WTC11 (cell line): Measurements from ENCODE around the gene RITA1. TPM values are rescaled to one million over a fixed set of nuclear protein-coding genes. Genes with fewer than 3 reads are reported as not detected.

Experiments
- ATAC-seq: fragments of 200-7000 bp; cut with Tn5 transposase; 2 replicates; pipeline ENCODE4 v1.10.0; 2021; ENCODE audit warnings: mild to moderate bottlenecking, moderate library complexity
- CTCF ChIA-PET: fragments of 300-600 bp; sonication (Branson Sonifier 250); formaldehyde crosslinking; loops from one replicate; lab custom pipeline; 2021; ENCODE audit warnings: antibody characterized with exemption; lab: Charles Lee
- POLR2A ChIA-PET: fragments of 350-600 bp; sonication (Branson Sonifier 250); formaldehyde crosslinking; loops from one replicate; lab custom pipeline; 2021; ENCODE audit warnings: antibody characterized with exemption; lab: Charles Lee
- DNase-seq: peaks from one replicate; pipeline ENCODE4 v3.0.0; 2021; ENCODE audit warnings: low spot score
- H3K27ac Mint-ChIP-seq: 2 replicates; pipeline ENCODE4 v1.8.0; 2021; ENCODE audit warnings: mixed read lengths
- H3K27me3 Mint-ChIP-seq: 2 replicates; pipeline ENCODE4 v1.8.0; 2021; ENCODE audit warnings: low read depth, mild to moderate bottlenecking, moderate library complexity, mixed read lengths
- H3K36me3 Mint-ChIP-seq: 2 replicates; pipeline ENCODE4 v1.8.0; 2021; ENCODE audit warnings: mixed read lengths
- H3K4me1 Mint-ChIP-seq: 2 replicates; pipeline ENCODE4 v1.8.0; 2022; ENCODE audit warnings: mixed read lengths
- H3K4me3 Mint-ChIP-seq: 2 replicates; pipeline ENCODE4 v1.8.0; 2021; ENCODE audit warnings: mild to moderate bottlenecking, moderate library complexity, mixed read lengths
- H3K9me3 Mint-ChIP-seq: 2 replicates; pipeline ENCODE4 v1.8.0; 2021; ENCODE audit warnings: mixed read lengths
- ATF1 ChIP-seq: sonication (generic); formaldehyde crosslinking; IDR thresholded peaks from 2 replicates; pipeline ENCODE4 v1.8.1; 2023; ENCODE audit warnings: mild to moderate bottlenecking, moderate library complexity, missing genetic modification reagents
- ELF4 ChIP-seq: sonication (generic); formaldehyde crosslinking; IDR thresholded peaks from 2 replicates; pipeline ENCODE4 v1.8.1; 2022; ENCODE audit warnings: low read depth, mild to moderate bottlenecking, moderate library complexity, missing genetic modification reagents
- FOXP1 ChIP-seq: sonication (generic); formaldehyde crosslinking; IDR thresholded peaks from 2 replicates; pipeline ENCODE4 v1.8.0; 2022; ENCODE audit warnings: missing genetic modification reagents, mild to moderate bottlenecking, moderate library complexity, borderline replicate concordance
- GABPB1 ChIP-seq: sonication (generic); formaldehyde crosslinking; IDR thresholded peaks from 2 replicates; pipeline ENCODE4 v1.8.1; 2023; ENCODE audit warnings: mild to moderate bottlenecking, missing genetic modification reagents
- IRF2 ChIP-seq: sonication (generic); formaldehyde crosslinking; IDR thresholded peaks from 2 replicates; pipeline ENCODE4 v1.8.0; 2022; ENCODE audit warnings: low read depth, missing genetic modification reagents, borderline replicate concordance
- MYBL2 ChIP-seq: sonication (generic); formaldehyde crosslinking; IDR thresholded peaks from 2 replicates; pipeline ENCODE4 v1.8.1; 2023; ENCODE audit warnings: mild to moderate bottlenecking, moderate library complexity, missing genetic modification reagents
- NFE2L1 ChIP-seq: sonication (generic); formaldehyde crosslinking; IDR thresholded peaks from 2 replicates; pipeline ENCODE4 v1.8.1; 2023; ENCODE audit warnings: missing genetic modification reagents
- SOX15 ChIP-seq: fragments of 250-450 bp; sonication (Bioruptor Pico); IDR thresholded peaks from 2 replicates; pipeline ENCODE4 v1.9.0; 2021; ENCODE audit warnings: mild to moderate bottlenecking
- SP1 ChIP-seq: sonication (generic); formaldehyde crosslinking; conservative IDR thresholded peaks from 2 replicates; pipeline ENCODE4 v1.8.1; 2022; ENCODE audit warnings: missing genetic modification reagents
- TCF7 ChIP-seq: sonication (generic); formaldehyde crosslinking; IDR thresholded peaks from 2 replicates; pipeline ENCODE4 v1.8.0; 2022; ENCODE audit warnings: mild to moderate bottlenecking, low read depth, missing genetic modification reagents, moderate library complexity
- TEAD4 ChIP-seq: sonication (generic); formaldehyde crosslinking; IDR thresholded peaks from 2 replicates; pipeline ENCODE4 v1.8.0; 2022; ENCODE audit warnings: mild to moderate bottlenecking, missing genetic modification reagents
- ZNF121 ChIP-seq: sonication (generic); formaldehyde crosslinking; IDR thresholded peaks from 2 replicates; pipeline ENCODE4 v1.8.0; 2023; ENCODE audit warnings: missing genetic modification reagents
- ZNF263 ChIP-seq: sonication (generic); formaldehyde crosslinking; IDR thresholded peaks from 2 replicates; pipeline ENCODE4 v1.8.1; 2022; ENCODE audit warnings: low read depth, mild to moderate bottlenecking, moderate library complexity, missing genetic modification reagents
- ZNF317 ChIP-seq: sonication (generic); formaldehyde crosslinking; IDR thresholded peaks from 2 replicates; pipeline ENCODE4 v1.8.1; 2023; ENCODE audit warnings: low read depth, mild to moderate bottlenecking, moderate library complexity, missing genetic modification reagents, borderline replicate concordance
- ZNF396 ChIP-seq: fragments of 250-450 bp; sonication (Bioruptor Pico); IDR thresholded peaks from 2 replicates; pipeline ENCODE4 v1.8.0; 2021; ENCODE audit warnings: mild to moderate bottlenecking, moderate library complexity, borderline replicate concordance
- total RNA-seq: library from RNA; stranded (reverse); gene quantifications from 3 replicates; pipeline ENCODE4 v1.2.3, GENCODE V29; 2021
- TF ChIP-seq, protein P1 (sequence below): sonication (generic); formaldehyde crosslinking; IDR thresholded peaks from 2 replicates; pipeline ENCODE4 v1.8.0; 2023; ENCODE audit warnings: mild to moderate bottlenecking, missing genetic modification reagents
- TF ChIP-seq, protein P2 (sequence below): sonication (generic); formaldehyde crosslinking; IDR thresholded peaks from 2 replicates; pipeline ENCODE4 v1.8.1; 2023; ENCODE audit warnings: mild to moderate bottlenecking, missing genetic modification reagents
- TF ChIP-seq, protein P3 (sequence below): fragments of 250-450 bp; sonication (Bioruptor Pico); IDR thresholded peaks from 2 replicates; pipeline ENCODE4 v2.1.2; 2022; ENCODE audit warnings: mild to moderate bottlenecking, moderate library complexity
- TF ChIP-seq, protein P4 (sequence below): fragments of 200-600 bp; IDR thresholded peaks from 2 replicates; pipeline ENCODE4 v1.8.0; 2022; ENCODE audit warnings: antibody characterized with exemption
- TF ChIP-seq, protein P5 (sequence below): sonication (generic); formaldehyde crosslinking; conservative IDR thresholded peaks from 2 replicates; pipeline ENCODE4 v1.8.1; 2022; ENCODE audit warnings: mild to moderate bottlenecking, missing genetic modification reagents
- TF ChIP-seq, protein P6 (sequence below): sonication (generic); formaldehyde crosslinking; IDR thresholded peaks from 2 replicates; pipeline ENCODE4 v1.8.0; 2022; ENCODE audit warnings: mild to moderate bottlenecking, missing genetic modification reagents
- TF ChIP-seq, protein P7 (sequence below): sonication (generic); formaldehyde crosslinking; IDR thresholded peaks from 2 replicates; pipeline ENCODE4 v1.8.0; 2022; ENCODE audit warnings: mild to moderate bottlenecking, missing genetic modification reagents

RITA1 gene
- total RNA-seq, 1 experiment from 2014 or later, result 29.3 TPM

DNA sequence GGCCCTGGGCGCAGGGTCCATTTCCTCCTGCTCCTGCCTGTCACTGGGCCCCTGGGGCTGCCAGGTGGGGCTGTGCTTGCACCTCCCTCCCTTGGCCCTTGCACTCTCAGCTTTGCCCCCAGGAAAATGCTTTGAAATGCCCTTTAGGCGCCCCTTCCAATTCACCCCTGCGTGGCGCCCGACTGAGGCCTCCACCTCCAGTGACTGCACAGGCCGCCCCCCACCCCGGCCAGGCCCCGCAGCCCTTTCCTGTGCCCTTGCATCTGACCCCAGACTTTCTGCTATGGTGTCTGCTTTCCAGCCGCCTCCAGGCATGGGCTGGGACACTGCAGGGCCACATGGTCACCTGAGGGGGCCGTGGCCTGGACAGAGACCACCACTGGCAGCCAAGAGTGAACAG, 17.7 kb upstream of the RITA1 start:
- CTCF ChIA-PET, result interaction anchor here (0.6 kb wide), 1 partner anchor 32 kb away, joined by 3 read pairs; the partner anchor contains the start of gene RASAL1
- H3K4me1 Mint-ChIP-seq, result peaks cover 8% of the 10 kb centered on the region
- POLR2A ChIA-PET, result interaction anchor here (0.6 kb wide), 2 partner anchors 15 to 38 kb away, joined by 3 read pairs; no protein-coding TSS in a partner anchor
- H3K27me3 Mint-ChIP-seq, result no peaks in the 10 kb centered on the region
- DNase-seq (no peak), ATAC-seq (no peak)
- H3K4me3 Mint-ChIP-seq, result no peak overlapping the region
- H3K36me3 Mint-ChIP-seq, result peaks cover 55% of the 10 kb centered on the region
- H3K27ac Mint-ChIP-seq, result no peak overlapping the region
- no peaks in the 10 kb centered on the region for H3K9me3 Mint-ChIP-seq
- TF ChIP-seq SP1 (CRISPR knock-in tag), result no peak
- no peak for TF ChIP-seq ELF4 (CRISPR knock-in tag)
- TF ChIP-seq, protein P1, sequence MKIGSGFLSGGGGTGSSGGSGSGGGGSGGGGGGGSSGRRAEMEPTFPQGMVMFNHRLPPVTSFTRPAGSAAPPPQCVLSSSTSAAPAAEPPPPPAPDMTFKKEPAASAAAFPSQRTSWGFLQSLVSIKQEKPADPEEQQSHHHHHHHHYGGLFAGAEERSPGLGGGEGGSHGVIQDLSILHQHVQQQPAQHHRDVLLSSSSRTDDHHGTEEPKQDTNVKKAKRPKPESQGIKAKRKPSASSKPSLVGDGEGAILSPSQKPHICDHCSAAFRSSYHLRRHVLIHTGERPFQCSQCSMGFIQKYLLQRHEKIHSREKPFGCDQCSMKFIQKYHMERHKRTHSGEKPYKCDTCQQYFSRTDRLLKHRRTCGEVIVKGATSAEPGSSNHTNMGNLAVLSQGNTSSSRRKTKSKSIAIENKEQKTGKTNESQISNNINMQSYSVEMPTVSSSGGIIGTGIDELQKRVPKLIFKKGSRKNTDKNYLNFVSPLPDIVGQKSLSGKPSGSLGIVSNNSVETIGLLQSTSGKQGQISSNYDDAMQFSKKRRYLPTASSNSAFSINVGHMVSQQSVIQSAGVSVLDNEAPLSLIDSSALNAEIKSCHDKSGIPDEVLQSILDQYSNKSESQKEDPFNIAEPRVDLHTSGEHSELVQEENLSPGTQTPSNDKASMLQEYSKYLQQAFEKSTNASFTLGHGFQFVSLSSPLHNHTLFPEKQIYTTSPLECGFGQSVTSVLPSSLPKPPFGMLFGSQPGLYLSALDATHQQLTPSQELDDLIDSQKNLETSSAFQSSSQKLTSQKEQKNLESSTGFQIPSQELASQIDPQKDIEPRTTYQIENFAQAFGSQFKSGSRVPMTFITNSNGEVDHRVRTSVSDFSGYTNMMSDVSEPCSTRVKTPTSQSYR (CRISPR knock-in tag), result no peak
- TF ChIP-seq, protein P2, sequence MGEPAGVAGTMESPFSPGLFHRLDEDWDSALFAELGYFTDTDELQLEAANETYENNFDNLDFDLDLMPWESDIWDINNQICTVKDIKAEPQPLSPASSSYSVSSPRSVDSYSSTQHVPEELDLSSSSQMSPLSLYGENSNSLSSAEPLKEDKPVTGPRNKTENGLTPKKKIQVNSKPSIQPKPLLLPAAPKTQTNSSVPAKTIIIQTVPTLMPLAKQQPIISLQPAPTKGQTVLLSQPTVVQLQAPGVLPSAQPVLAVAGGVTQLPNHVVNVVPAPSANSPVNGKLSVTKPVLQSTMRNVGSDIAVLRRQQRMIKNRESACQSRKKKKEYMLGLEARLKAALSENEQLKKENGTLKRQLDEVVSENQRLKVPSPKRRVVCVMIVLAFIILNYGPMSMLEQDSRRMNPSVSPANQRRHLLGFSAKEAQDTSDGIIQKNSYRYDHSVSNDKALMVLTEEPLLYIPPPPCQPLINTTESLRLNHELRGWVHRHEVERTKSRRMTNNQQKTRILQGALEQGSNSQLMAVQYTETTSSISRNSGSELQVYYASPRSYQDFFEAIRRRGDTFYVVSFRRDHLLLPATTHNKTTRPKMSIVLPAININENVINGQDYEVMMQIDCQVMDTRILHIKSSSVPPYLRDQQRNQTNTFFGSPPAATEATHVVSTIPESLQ (CRISPR knock-in tag), result no peak
- no peak for TF ChIP-seq TCF7 (CRISPR knock-in tag)
- no peak for TF ChIP-seq ZNF121 (CRISPR knock-in tag)
- TF ChIP-seq MYBL2 (CRISPR knock-in tag), result no peak
- no peak for TF ChIP-seq ZNF317
- no peak for TF ChIP-seq ZNF396 (CRISPR knock-in tag)
- TF ChIP-seq, protein P3, sequence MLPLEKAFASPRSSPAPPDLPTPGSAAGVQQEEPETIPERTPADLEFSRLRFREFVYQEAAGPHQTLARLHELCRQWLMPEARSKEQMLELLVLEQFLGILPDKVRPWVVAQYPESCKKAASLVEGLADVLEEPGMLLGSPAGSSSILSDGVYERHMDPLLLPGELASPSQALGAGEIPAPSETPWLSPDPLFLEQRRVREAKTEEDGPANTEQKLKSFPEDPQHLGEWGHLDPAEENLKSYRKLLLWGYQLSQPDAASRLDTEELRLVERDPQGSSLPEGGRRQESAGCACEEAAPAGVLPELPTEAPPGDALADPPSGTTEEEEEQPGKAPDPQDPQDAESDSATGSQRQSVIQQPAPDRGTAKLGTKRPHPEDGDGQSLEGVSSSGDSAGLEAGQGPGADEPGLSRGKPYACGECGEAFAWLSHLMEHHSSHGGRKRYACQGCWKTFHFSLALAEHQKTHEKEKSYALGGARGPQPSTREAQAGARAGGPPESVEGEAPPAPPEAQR (CRISPR knock-in tag), result no peak
- TF ChIP-seq SOX15 (CRISPR knock-in tag), result no peak
- TF ChIP-seq ATF1 (CRISPR knock-in tag), result no peak
- no peak for TF ChIP-seq ZNF263 (CRISPR knock-in tag)
- no peak for TF ChIP-seq IRF2

DNA sequence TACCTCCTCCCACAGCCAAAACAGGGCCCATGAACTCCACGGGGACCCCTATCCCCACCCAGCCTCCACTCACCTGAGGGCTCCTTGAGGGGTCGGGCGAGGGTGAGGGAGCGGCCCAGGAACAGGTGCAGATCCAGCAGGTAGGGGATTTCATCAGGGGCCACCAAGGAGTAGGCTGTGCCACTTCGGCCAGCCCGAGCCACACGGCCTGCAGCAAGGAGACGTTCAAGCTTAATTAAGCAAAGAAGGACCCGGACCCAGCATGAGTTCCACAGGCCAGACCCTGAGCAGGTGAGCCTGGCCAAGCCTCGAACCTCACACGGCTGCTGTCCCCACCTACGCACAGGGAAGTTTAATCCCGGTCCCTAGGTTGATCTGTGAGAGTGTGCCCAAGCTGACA, 15.8 kb upstream of the RITA1 start:
- H3K27ac Mint-ChIP-seq, result no peak overlapping the region
- DNase-seq, result no peak
- H3K36me3 Mint-ChIP-seq, result peaks cover 65% of the 10 kb centered on the region
- no peaks in the 10 kb centered on the region for H3K4me1 Mint-ChIP-seq
- ChIA-PET POLR2A (no interaction called here), CTCF (no interaction called here)
- ATAC-seq, result no peak
- H3K9me3 Mint-ChIP-seq, result no peaks in the 10 kb centered on the region
- H3K27me3 Mint-ChIP-seq, result no peaks in the 10 kb centered on the region
- H3K4me3 Mint-ChIP-seq, result no peak overlapping the region
- TF ChIP-seq GABPB1 (CRISPR knock-in tag) (no peak), ZNF263 (CRISPR knock-in tag) (no peak), IRF2 (no peak), ZNF121 (CRISPR knock-in tag) (no peak), NFE2L1 (no peak), FOXP1 (CRISPR knock-in tag) (no peak), TEAD4 (CRISPR knock-in tag) (no peak)
- TF ChIP-seq, protein P1 (CRISPR knock-in tag), result no peak
- TF ChIP-seq, protein P4, sequence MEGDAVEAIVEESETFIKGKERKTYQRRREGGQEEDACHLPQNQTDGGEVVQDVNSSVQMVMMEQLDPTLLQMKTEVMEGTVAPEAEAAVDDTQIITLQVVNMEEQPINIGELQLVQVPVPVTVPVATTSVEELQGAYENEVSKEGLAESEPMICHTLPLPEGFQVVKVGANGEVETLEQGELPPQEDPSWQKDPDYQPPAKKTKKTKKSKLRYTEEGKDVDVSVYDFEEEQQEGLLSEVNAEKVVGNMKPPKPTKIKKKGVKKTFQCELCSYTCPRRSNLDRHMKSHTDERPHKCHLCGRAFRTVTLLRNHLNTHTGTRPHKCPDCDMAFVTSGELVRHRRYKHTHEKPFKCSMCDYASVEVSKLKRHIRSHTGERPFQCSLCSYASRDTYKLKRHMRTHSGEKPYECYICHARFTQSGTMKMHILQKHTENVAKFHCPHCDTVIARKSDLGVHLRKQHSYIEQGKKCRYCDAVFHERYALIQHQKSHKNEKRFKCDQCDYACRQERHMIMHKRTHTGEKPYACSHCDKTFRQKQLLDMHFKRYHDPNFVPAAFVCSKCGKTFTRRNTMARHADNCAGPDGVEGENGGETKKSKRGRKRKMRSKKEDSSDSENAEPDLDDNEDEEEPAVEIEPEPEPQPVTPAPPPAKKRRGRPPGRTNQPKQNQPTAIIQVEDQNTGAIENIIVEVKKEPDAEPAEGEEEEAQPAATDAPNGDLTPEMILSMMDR, result no peak
- TF ChIP-seq, protein P5, sequence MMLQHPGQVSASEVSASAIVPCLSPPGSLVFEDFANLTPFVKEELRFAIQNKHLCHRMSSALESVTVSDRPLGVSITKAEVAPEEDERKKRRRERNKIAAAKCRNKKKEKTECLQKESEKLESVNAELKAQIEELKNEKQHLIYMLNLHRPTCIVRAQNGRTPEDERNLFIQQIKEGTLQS, result no peak
- TF ChIP-seq, protein P6, sequence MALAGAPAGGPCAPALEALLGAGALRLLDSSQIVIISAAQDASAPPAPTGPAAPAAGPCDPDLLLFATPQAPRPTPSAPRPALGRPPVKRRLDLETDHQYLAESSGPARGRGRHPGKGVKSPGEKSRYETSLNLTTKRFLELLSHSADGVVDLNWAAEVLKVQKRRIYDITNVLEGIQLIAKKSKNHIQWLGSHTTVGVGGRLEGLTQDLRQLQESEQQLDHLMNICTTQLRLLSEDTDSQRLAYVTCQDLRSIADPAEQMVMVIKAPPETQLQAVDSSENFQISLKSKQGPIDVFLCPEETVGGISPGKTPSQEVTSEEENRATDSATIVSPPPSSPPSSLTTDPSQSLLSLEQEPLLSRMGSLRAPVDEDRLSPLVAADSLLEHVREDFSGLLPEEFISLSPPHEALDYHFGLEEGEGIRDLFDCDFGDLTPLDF (CRISPR knock-in tag), result no peak
- TF ChIP-seq, protein P7, sequence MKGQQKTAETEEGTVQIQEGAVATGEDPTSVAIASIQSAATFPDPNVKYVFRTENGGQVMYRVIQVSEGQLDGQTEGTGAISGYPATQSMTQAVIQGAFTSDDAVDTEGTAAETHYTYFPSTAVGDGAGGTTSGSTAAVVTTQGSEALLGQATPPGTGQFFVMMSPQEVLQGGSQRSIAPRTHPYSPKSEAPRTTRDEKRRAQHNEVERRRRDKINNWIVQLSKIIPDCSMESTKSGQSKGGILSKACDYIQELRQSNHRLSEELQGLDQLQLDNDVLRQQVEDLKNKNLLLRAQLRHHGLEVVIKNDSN, result no peak
